Testis (tissue), 3 donors: ENCODE measurements around the gene MISP3. TPM values are rescaled to one million over a fixed set of nuclear protein-coding genes. Genes with fewer than 3 reads are reported as not detected.

Source experiments
- DNase-seq: peaks from one replicate; pipeline ENCODE4 v3.0.0-alpha.2; 2019
- H3K27ac ChIP-seq, 2 donors: fragments of 200-600 bp; sonication (generic); one replicate each; pipeline ENCODE4 v1.5.1; 2019
- H3K27me3 ChIP-seq: fragments of 200-600 bp; sonication (generic); one replicate; pipeline ENCODE4 v1.5.1; 2019
- H3K36me3 ChIP-seq: fragments of 200-600 bp; sonication (generic); one replicate; pipeline ENCODE4 v1.5.1; 2017; ENCODE audit warnings: low read depth; ENCODE audit errors: missing control alignments
- H3K4me1 ChIP-seq: fragments of 200-600 bp; sonication (generic); one replicate; pipeline ENCODE4 v1.5.1; 2019
- H3K4me3 ChIP-seq, 2 donors: fragments of 200-600 bp; sonication (generic); one replicate each; pipeline ENCODE4 v1.5.1; 2017 to 2019
- H3K9me3 ChIP-seq: fragments of 200-600 bp; sonication (generic); one replicate; pipeline ENCODE4 v1.5.1; 2017
- CTCF ChIP-seq, 3 experiments: fragments of 450-650 bp in 2 of 3; fragments of 200-600 bp in 1 of 3; sonication (generic) in 1 of 3; IDR thresholded peaks; one replicate each; pipeline ENCODE4 v1.5.1; 2016 to 2019; ENCODE audit warnings: antibody characterized with exemption in 3 of 3, mild to moderate bottlenecking in 2 of 3, moderate library complexity in 1 of 3
- POLR2A ChIP-seq: fragments of 450-650 bp; IDR thresholded peaks from one replicate; pipeline ENCODE4 v1.6.1; 2017; ENCODE audit warnings: antibody characterized with exemption, mild to moderate bottlenecking, moderate library complexity
- WGBS, 2 donors: methylation state at CpG; one replicate each; pipeline ENCODE4 v1.1.5; 2018; 5-methylcytosine and 5-hydroxymethylcytosine counted together
- intact Hi-C: fragments of 100-400 bp; cut with DNase I; formaldehyde crosslinking; loops from one replicate; pipeline ENCODE4 v1.15.1; 2023; ENCODE audit warnings: low total_unique reads
- polyA plus RNA-seq: library from polyadenylated mRNA; stranded (reverse); fragments of 350-450 nt; fragmentation: Illumina TruSeq; extraction: RNeasy Lipid Tissue Mini Kit (QIAGEN cat#74804); gene quantifications from one replicate; pipeline ENCODE4 v1.2.3, GENCODE V29; 2014; ENCODE audit warnings: low read depth, low replicate concordance; ENCODE audit not compliant: insufficient read depth
- total RNA-seq, 2 donors: library from RNA; depleted of rRNA; stranded (reverse); fragments of >200 nt; gene quantifications; one replicate each; pipeline ENCODE4 v1.2.3, GENCODE V29; 2016

The MISP3 gene
- total and polyA plus RNA-seq, 3 donors from 2014 or later, result 0.76 to 7.2 (median 4.2) TPM

GRCh38 chr19:14107581-14108461 is 35.2 kb downstream of the MISP3 start:
- H3K27ac ChIP-seq, result peak overlapping the region; percentile 65 to 80
- WGBS, 2 donors, result 55 to 67% methylated on average over 14 to 19 of the region's 23 CpGs
- no peak overlapping the region for H3K4me3 ChIP-seq
- DNase-seq, result peak; percentile 41
- TF ChIP-seq POLR2A (no peak), CTCF (IDR thresholded peaks at IDR 0.05) (no peak)
- H3K4me1 ChIP-seq, result peaks cover 32% of the 10 kb centered on the region
- H3K27me3 ChIP-seq, result no peaks in the 10 kb centered on the region
- no peaks in the 10 kb centered on the region for H3K36me3 ChIP-seq
- no peaks in the 10 kb centered on the region for H3K9me3 ChIP-seq
- intact Hi-C loops, result no loop called here

GRCh38 chr19:14110650-14111049 is 38.1 kb downstream of the MISP3 start:
- Histone ChIP-seq H3K4me1 (peaks cover 61% of the 10 kb centered on the region), H3K27me3 (no peaks in the 10 kb centered on the region), H3K9me3 (no peaks in the 10 kb centered on the region), H3K4me3 (no peak overlapping the region), H3K27ac (no peak overlapping the region), H3K36me3 (no peaks in the 10 kb centered on the region)
- no peak for DNase-seq
- WGBS, 2 donors, result 35 to 38% methylated on average over 2 of the region's 2 CpGs
- intact Hi-C loops, result no loop called here
- TF ChIP-seq CTCF (IDR thresholded peaks at IDR 0.05) (no peak), POLR2A (no peak)

- WGBS, 2 donors, result 56 to 71% methylated on average over 1 of the region's 1 CpG
Measured at GRCh38 chr19:14111486-14111885, 38.9 kb downstream of the MISP3 start.

GRCh38 chr19:14112051-14112808 is 39.6 kb downstream of the MISP3 start:
- Histone ChIP-seq H3K4me3 (peak overlapping the region; percentile 7 to 36), H3K36me3 (no peaks in the 10 kb centered on the region), H3K4me1 (peaks cover 71% of the 10 kb centered on the region), H3K27ac (peak overlapping the region; percentile 89 to 90), H3K27me3 (no peaks in the 10 kb centered on the region), H3K9me3 (no peaks in the 10 kb centered on the region)
- peak; percentile 48 for DNase-seq
- intact Hi-C loops, result no loop called here
- WGBS, 2 donors, result 17 to 25% methylated on average over 6 to 12 of the region's 12 CpGs
- TF ChIP-seq POLR2A (no peak), CTCF (IDR thresholded peaks at IDR 0.05) (no peak)

More at GRCh38 chr19:14111486-14111885, 38.9 kb downstream of the MISP3 start:
- Histone ChIP-seq H3K4me3 (no peak overlapping the region), H3K9me3 (no peaks in the 10 kb centered on the region), H3K36me3 (no peaks in the 10 kb centered on the region), H3K27ac (peak overlapping the region; percentile 89 to 90), H3K4me1 (peaks cover 69% of the 10 kb centered on the region), H3K27me3 (no peaks in the 10 kb centered on the region)
- intact Hi-C loops, result no loop called here
- TF ChIP-seq CTCF (IDR thresholded peaks at IDR 0.05) (no peak), POLR2A (no peak)
- no peak for DNase-seq
